GM18498 (cell line): Measurements from ENCODE around the gene MCF2L2.

Experiments
- ATAC-seq: cut with Tn5 transposase; IDR thresholded peaks from one replicate; pipeline ENCODE4 v1.9.1; 2021; ENCODE audit warnings: mild to moderate bottlenecking, moderate library complexity; ENCODE audit not compliant: unreplicated experiment

Gene MCF2L2

DNA sequence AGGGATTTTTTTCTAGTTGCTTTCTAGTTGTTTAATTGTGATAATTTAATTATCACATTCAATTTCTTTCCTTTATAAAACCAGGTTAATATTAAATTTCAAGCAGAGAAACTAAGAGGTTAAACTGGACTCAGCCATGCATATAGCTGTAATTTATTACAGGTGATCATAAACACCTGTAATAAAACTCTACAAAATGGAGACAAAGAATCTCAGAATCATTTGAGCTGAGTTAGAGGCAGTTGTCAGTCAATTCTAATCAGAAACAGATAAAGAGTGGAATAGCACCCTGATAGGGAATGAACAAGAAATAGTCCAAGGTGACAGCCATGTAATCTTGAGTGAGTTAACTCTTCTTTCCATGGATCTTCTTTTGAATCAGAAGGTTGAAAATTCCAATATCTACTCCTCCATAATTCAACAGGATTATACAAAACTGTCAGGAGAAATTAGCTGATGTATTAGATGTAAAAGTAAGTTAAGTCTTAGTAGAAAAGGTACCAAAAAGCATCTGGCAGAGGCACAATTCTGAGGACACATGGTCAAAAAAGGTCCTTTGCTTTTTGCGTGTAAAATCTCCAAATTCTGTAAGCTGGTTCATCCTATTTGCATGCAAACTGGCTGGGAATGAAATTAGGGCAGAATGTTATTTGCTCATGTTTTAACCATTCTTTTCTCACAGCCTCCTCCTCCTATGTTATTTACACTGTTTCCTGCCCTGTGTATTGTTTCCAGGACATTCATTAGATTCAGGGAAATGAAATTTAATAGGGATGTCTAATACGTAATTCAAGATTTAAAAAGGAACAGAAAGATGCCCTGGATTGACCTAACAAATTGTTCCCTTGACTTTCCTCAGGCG, 214.8 kb downstream of the MCF2L2 start:
- ATAC-seq = no peak

DNA sequence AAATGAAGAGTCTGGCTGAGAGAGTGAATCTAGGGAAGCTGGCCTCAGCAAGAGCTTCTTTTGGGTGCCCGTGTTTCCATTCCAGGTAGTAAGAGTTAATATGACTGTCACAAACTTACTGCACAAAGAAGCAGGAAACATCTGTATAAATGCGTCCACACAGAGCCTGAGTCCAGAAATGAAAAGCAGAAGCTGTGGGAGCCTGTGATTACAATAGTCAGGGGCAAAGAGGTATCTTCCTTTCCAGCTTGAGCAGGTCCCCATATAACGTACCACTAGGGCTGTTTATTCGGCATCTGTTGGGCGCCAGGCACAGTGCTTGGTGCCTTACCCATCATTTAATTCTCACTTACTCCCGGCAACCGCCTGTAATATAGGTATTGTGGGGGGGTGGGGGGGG, 215.9 kb downstream of the MCF2L2 start:
- no peak for ATAC-seq

DNA sequence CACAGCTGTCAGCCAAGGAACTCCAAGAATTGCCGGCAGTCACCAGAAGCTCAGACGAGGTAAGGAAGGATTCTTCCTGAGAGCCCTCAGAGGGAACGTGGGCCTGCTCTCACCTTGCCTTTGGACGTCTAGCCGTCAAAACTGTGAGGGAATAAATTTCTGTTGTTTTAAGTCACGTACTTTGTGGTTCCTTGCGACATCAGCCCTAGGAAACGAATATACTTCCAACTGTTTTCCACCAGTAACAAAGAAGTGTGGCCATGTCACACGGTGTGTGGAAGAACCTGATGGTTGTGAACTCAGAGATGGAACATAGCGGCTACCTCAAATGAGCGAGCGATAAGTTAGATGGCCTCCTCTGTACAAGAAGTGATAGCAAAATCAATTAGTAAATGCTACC, 216.3 kb downstream of the MCF2L2 start:
- ATAC-seq = no peak

DNA sequence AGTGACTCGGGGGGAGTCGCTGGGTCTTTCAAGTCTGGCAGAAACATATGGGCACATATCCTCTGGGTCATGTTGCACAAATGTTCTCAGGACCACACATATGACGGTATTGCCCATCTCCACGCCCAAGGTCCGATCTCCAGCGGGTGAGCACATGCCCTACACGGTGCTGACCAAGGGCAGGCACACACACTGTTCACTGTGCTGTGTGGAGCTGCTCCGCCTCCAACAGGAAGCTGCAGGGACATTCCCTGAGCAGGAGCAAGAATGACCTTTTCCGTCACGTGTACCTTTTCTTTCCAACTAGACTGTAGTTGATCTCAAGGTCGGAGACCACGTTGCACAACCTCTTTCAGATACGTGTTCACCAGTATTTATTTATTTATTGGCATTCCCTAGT, 217.1 kb downstream of the MCF2L2 start:
- no peak for ATAC-seq

DNA sequence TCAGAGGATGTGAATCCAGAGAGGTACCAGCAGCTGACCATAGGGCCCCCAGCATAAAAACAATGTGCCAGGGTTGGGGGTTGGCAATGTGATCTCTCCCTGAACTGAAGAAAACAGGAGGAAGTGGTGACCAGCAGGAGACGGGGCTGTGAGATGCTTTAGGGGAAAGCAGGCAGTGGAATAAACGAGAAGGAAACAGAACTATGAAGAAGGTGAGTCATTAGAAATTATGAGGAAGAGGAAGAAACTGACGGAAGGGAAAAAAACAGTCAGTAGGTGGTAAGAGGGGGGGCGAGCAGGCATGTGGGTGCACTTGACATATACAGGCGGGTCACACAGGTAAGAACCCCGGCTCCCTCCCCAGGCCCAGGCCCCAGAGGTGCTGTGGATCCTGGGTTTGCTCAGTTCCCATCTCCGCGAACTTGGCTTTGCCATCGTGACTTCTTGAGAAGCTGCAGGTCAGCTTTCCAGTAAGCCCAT, 217.5 kb downstream of the MCF2L2 start:
- ATAC-seq = no peak

DNA sequence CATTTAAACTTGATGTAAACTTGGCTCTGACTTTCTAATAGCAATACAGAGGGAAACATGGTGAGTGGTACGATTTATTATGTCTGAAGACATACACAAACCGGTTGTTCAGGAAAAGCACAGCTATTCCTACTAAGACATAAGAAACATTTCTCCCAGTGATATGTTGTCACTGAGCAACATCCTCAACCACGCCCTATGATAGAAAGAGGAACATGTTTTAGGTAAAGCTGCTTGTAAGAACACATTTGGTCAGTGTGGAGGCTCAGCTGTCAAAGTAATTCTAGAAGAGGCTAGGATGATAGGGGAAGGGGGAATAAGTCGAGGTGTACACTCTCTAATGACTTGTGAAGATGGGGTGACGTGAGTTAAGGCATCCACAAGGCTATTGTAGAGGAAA, 218.1 kb downstream of the MCF2L2 start:
- no peak for ATAC-seq

DNA sequence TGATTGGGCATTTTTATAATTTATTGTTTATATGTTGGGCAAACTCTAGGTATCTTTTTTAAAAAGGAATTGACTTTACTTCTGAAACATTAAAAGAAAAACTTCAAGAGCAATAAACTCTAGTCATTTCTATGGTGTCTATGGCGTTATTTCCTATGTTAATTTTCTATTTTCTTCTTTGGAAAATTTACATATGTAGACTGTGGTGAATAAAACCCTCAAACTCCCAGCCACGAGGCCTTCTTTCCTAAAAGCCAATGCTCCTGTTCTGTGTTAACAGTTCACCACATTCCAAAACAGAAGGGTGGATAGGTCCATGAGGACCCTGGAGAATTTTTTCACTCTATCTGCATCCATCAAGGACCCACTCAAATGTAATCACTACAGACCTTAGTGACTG, 219.6 kb downstream of the MCF2L2 start:
- no peak for ATAC-seq

DNA sequence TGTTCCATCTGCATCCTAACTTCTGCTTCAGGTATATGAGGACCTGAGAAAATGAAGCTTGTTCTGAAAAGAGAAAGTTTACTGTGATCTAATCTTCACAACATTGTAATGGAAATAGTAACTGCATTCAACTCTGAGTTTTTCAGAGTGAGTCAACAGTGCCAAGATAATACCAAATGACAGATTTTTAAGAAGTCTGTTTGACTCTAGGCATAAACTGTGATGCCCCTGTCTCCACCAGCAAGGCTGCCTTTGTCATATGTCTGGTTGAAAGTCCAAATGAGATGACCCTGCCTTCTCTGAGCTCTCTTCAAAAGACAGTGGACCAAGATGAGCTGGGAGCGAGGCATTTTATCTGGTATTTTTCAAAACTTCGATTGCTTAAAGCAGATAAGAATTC, 220.2 kb downstream of the MCF2L2 start:
- ATAC-seq = no peak

DNA sequence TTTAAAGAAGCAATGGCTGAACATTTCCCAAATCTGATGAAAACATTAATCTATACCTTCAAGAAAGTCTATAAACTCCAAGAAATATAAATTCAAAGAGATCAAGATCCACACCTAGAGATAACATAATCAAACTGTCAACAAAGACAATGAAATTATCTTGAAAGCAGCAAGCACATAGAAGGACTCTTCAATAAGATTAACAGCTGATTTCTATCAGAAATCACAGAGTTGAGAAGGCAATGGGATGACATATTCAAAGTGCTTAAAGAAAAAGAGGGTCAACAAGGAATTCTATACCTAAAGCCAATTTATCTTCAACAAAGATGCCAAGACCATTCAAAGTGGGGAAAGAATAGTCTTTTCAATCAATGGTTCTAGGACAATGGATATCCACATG, 224.7 kb downstream of the MCF2L2 start:
- no peak for ATAC-seq

DNA sequence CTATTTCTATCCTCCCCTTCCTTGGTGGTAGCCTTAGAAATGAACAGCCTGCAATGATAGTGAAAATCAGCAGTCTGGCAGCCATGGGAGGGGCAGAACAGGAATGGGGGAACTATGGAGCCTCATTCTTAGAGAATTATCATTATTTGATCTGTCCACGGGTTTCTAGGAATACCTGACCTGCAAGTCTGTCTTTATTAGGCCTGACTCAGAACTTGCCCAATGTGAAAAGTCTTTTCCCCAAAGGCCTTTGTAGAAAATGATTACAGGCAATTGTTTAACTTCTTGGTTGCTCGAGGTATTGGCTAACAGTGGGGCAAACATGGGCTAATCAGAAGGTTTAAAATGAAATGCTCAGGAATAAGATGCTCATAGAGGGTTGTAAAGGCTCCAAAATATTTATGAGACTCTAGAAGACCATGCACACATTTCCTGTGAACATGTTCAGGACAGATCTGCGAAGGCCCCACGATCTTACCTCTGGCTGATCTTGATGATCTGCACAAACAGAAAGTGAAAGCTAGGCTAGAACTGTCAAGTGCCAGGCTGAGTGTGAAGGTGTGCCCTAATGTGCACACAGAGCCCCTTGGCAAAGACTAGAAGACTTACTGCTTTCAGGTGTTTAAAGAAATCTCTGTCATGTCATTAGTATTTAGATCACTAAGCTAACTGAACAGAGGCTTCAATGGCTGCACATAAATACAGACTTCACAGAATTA, 226.3 kb downstream of the MCF2L2 start:
- ATAC-seq = no peak

DNA sequence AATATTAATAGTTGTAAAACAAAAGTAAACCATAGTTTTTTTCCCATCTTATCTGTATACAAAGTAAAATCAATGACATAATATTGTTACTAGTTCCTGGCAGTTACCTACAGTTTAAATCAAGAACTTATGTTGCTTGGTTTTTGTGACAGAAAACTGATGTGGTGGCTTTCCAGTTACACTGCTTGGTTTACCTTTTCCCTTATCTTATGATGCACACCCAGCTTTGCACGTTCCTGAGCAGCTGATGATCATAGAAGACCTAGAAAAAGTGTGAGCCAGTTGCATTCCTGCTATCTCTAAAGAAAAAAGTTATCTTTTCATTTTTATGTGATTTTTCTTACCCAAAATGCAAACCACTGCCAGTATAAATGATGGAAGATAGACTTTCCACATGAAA, 229.5 kb downstream of the MCF2L2 start:
- no peak for ATAC-seq

DNA sequence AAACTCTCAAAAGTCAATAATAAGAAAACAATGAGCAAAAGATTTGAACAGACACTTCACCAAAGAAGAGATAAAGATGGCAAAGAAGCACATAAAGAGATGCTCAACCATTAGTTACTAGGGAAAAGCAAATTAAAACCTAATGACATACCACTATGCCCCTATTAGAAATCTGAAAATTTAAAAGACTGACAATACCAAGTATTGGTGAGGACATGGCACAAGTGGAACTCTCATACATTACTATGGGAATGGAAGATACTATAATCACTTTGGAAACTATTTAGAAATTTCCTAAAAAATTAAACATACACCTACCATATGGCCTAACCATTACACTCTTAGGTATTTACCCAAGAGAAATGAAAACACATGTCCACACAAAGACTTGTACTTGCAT, 230.7 kb downstream of the MCF2L2 start:
- no peak for ATAC-seq

DNA sequence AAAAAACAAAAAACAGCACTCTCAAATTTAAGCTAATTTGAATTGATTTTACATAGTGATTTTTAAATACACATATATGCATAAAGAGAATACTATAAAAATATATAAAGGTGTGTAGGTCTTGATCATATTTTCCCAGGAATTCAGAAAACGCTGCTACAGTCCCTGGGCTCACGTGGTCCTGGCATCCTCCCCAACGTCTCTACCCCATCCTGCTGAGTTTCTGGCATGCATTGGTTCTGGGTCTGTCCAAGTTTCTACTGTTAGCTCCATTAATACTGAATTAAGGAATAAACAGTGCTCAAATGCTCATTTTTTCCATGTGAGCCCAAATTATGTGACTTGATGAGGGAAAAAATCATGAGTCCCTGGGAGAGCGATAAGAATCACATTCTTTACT, 233.2 kb downstream of the MCF2L2 start:
- no peak for ATAC-seq

DNA sequence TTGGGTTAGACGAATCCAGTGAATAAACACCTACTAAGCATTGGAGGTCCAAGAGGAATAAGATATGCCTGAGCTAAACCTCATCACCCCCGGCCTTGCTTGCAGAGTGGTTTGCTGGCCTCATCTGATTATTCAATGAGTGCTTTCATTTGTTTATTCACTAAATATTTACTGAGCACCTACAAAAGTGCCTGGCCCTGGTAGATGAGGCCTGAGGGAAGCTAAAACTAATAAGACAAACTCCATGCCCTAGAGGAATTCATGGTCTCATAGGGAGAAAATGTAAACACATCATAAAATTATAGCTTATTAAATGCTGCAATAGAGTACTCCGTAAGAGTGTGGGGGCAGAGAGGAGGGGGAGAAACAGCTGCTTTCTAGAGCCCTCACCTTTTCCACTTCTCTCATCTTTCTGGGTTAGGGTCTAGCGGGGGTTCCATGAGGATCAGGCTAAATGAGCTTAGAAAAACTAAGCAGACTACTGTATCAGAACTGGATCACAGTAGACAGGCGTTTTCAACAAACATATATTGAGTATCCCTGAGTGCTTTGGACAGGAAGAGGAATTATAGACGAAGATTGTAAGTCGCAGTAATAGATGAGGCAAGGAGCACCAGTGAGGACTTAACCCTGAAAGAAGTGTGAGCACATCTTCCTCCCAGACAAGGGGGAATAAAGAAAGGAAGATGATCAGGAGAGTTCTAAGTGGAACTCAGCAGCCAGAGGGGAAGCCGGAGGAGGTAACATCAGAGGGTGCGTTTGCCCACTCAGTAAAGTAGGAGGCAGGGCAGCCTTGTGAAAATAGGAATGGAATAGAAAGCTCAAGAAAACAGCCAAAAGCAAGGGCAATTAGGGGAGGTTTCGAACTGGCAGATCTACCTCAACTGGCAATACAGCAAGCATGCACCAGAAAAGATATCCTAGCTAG, 234.4 kb downstream of the MCF2L2 start:
- ATAC-seq = no peak

DNA sequence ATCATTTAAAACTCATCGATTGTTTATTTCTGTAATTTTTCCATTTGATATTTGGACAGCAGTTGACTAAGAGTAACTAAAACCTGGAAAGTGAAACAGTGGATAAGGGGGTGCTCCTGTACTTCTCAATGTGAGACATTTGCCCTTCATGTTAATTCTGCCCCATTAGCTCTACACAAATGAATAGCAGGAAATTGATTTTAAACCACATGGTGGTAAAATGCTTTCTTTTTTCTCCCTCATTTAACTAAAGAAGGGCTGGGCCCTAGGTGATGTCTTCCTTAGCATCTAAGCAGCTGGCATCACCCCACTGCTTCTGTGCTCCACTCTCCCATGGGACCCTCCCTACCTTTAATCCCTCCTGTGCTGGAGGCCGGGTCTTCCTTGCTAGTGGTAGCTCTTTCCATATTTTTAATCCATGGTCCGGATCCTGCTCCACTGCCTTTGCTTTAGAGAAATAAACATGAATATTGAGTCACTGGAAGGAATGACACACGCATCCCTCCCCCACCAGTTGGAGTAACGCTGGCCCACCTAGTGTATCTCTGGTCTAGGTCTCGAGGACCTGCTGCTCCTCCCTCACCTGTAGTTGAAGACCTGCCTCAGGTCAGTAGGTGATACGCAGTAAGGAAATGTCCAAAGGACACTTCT, 235.6 kb downstream of the MCF2L2 start:
- ATAC-seq = no peak

DNA sequence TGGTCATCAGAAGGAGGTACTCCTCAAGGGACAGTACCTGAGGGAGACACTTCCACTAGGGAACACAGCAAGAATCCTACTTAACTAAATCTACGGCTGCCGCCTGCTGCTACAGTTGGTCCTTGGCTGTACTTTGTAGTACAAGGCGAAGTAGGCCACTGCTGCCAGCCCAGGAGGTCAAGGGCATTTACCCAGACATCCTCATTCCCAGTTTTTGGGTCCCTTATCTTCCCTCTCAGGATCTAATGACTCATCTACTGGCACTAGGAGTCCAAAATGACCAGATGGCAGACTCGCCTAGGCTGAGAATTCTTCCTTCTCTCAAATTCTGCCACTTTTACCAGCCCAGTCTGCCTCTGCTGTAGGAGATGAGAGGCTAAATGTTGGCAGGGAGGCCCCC, 238.8 kb downstream of the MCF2L2 start:
- no peak for ATAC-seq

DNA sequence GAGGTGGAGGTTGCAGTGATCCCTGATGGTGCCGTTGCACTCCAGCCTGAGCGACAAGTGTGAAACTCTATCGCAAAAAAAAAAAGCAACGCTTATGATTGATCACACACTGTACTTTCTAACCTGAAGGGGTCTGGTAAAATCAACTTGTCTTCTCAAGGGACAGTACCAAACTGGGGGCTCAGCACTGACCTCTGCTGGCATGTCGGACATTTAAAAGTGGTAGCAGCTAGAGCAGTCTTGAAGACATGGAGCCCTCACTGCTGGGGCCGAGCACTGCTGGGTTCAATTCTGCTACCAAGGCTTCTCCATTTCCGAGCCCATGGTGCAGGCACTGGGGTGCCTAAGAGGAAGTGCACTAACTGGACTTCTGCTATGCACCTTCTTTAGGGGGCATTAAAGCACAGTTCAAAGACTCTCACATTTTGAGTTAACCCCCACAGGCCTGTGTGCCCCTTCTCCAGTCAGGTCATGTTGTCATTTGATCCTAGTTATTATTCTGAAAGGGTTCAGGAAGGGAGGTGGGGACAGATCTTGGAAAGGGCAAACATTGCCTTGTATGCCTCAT, 239.4 kb downstream of the MCF2L2 start:
- ATAC-seq = no peak

DNA sequence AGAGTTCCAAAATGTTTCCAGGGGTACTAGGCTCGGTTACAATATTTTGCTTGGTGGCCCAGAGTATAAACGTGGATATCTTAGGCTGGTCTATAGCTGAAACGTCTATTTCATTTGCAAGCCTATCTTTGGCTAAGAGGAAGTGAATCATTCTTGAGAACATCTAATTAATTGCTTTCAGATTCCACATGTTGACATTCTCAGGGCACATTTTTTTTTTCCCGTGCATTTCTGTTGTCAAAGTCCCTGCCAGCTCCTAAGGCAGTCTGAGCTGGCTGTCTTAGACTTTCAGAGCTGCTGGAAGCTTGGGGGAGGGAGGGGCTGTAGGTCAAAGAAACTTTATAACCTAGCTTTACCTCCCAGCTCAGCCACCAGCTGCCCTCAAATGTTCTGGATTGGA, 242.7 kb downstream of the MCF2L2 start:
- no peak for ATAC-seq

DNA sequence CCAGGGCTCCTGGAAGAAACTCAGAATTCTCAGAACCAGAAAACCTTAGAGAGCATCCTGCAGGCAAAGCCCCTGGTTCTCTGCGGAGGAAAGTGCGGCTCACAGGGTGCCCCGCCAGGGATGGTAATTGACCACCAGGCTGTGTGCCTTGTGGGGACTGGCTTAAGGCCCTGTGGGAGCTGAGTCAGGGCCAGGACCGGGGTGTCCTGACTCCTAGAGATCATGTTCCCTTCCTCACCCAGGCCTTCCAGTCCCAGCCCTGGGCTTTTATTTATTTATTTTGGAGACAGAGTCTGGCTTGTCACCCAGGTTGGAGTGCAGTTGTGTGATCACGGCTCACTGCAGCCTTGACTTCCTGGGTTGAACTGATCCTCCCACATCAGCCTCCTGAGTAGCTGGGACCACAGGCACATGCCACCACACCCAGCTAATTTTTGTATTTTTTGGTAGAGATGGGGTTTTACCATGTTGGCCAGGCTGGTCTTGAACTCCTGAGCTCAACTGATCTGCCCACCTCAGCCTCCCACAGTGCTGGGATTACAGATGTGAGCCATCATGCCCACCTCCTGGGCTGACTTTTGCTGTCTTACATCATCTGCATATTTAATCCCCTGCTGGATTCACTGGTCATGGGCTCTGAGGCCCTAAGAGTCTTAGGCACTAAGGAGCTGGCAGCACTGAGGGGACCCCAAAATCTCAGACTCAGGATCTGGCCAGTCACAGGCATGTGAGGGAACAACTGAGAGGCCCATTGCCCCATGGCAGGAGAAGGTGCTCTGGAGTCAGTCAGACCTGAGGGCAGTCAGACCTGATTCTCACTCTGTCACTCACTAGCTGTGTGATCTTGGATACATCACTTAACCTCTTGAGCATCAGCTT, 245.4 kb downstream of the MCF2L2 start:
- no peak for ATAC-seq
